VCaP (cell line): Measurements from ENCODE around the gene HGS.
A peak's percentile ranks its signal among the peaks of the same experiment; 100 is the strongest.

ENCODE experiments used
- H3K27ac ChIP-seq: fragments of 450-650 bp; 2 replicates; pipeline ENCODE4 v1.5.1; 2017
- CTCF ChIP-seq: fragments of 450-650 bp; conservative IDR thresholded peaks from 2 replicates; pipeline ENCODE4 v1.5.1; 2017; ENCODE audit warnings: mild to moderate bottlenecking, moderate library complexity

The HGS gene

DNA sequence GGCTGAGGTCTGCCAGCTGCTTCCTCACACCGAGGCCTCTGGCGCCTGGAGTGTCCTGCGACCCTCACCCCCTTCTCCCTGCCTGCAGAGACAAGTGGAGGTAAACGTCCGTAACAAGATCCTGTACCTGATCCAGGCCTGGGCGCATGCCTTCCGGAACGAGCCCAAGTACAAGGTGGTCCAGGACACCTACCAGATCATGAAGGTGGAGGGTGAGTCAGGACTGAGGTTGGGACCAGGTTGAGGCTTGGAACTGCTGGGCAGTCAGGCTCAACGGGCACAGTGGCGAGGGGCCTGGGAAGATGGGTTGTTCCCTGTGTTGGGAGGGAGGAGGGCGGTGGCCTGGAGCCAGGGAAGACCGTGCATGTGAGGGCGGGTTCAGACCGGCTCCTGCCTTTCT is 4.8 kb downstream of the HGS start:
- no peak for TF ChIP-seq CTCF
- no peak overlapping the region for H3K27ac ChIP-seq

DNA sequence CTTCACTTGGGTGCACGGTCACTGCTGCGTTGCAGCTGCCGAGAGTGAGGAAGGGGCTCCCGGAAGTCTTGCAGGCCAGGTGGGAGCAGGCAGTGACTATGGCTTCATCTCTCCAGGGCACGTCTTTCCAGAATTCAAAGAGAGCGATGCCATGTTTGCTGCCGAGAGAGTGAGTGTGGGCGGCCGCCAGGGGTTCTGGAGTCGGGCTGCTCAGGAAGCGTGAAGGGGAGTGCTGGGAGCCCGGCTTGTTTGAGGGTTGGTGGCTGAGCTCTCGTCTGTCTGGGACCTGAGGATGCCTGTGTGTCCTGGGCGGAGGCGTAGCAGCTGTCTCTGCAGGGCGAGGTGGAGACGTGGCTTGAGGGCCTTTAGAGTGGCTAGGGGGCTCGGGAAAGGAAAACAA is 6.3 kb downstream of the HGS start:
- TF ChIP-seq CTCF: no peak

DNA sequence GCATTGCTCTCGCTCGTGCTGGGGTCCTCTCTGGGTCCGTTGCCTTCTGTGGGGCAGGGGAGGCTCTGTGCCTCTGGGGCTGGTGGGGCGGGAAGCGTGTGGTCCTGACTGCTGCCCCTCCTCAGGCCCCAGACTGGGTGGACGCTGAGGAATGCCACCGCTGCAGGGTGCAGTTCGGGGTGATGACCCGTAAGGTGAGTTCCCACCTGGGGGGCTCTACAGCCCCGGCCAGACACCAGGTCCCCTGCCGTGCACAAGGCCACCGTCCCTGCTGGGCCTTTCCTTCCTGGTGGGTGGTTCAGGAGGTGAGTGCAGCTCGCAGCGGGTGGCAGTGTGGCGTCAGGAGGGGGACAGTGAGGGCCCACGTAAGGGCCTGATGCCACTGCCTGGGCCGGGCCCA is 6.7 kb downstream of the HGS start:
- H3K27ac ChIP-seq: no peak overlapping the region
- no peak for TF ChIP-seq CTCF

More for the DNA sequence above, 6.3 kb downstream of the HGS start:
- H3K27ac ChIP-seq: no peak overlapping the region

DNA sequence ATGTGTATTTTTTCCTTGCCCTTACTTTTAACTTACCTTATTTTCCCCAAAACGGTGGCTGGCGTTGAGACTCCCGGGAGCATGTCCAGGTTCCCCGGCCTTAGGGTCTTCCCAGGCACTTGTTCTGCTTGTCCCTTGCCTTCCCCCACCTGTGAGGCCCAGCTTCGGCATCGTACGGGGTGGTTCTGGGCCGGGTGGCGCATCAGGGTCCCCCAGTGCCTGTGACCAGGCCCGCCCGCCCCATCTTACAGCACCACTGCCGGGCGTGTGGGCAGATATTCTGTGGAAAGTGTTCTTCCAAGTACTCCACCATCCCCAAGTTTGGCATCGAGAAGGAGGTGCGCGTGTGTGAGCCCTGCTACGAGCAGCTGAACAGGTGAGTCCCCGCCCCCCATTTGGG is 7.4 kb downstream of the HGS start:
- no peak overlapping the region for H3K27ac ChIP-seq
- no peak for TF ChIP-seq CTCF

- no peak for TF ChIP-seq CTCF
- no peak overlapping the region for H3K27ac ChIP-seq
These were observed 7.8 kb downstream of the HGS start for GRCh38 chr17:81691608-81692007.

GRCh38 chr17:81693509-81694210 is 9.8 kb downstream of the HGS start:
- no peak overlapping the region for H3K27ac ChIP-seq
- 0 out of 2 replicates have a peak, but pooled peaks have one; percentile 18 for TF ChIP-seq CTCF

- TF ChIP-seq CTCF: no peak
- H3K27ac ChIP-seq: no peak overlapping the region
These were observed 11.0 kb downstream of the HGS start for GRCh38 chr17:81694810-81695209.
